HG02678 (cell line): ENCODE data around the gene COLEC12.

Experiments used
- ATAC-seq: cut with Tn5 transposase; IDR thresholded peaks from one replicate; pipeline ENCODE4 v1.9.1; 2021; ENCODE audit warnings: mild to moderate bottlenecking, moderate library complexity; ENCODE audit not compliant: unreplicated experiment

Gene COLEC12

DNA sequence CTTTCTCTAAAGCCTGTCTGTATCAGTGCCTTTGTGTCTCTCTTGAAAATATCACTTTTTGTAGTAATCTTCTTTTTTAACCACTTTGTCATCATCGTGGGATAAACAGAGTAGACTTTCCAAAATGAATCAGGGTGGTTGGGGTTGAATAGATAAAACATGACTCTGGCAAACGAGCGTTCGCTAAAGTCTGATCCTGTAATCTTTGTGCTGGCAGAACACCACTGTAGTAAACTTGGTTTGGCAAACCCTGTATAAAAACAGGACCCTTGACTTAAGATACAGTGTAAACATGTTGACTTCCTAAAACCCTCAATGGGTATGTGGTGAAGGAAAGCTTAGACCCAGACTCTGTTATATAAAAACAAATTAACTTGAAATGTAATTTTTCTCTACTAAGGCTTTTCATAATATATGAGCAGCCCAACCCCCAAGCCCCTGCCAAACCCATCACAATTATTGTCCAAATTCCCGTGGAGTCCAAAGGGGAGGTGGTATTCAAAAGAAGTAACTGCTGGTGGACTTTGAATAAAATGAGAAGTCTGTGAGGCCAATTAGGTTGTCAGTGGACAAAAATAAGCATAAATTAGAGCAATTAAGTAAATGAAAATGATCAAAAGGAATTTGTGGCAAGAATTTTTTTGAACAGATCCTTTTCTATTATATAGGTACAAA lies 52.2 kb downstream of the COLEC12 start:
- no peak for ATAC-seq

DNA sequence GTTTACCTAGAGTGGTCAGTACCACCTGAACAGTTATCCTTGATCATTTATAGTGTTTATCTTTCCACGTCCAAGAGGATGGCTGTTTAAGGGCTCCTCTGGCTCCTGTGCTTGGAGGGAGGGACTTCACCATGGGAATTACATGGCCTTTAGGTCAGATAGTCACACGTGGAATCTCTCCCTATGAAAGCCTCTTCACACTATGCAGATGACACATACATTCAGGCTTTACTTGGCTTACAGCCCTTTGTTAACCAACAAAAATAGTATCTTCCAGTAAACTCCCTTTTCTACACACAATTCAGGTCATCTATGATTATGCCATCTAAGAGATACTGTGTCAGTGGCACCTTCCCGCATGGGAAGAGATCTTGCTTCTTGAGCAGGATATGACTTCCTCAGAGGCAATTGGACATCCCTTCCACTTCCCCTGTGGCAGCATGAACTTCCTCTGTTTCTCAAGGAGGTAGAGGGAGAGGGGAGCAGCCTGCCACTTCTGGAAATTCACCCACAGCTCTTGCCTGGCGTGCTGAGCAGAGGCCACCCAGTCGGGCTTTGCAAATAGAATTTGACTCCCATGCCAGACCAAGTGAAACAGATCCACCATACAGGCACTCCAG lies 53.5 kb downstream of the COLEC12 start:
- no peak for ATAC-seq

DNA sequence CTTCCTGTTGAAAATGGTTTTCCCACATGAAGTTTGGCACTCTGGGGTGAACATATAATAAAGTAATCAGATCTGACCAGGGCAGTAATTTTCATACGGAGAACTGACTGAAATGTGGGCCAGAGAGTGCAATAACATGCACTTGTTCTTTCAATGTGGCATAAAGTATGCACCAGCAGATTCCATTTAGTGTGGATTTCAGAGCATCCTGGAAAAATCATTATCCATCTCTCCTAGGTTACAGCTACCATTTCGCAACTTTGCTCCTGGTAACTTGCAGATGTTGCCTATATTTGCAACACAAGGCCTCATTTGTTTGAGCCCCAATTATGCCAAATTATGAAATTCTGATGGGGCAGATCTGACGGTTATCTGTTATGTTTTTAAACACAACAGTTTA lies 55.4 kb downstream of the COLEC12 start:
- no peak for ATAC-seq

GRCh38 chr18:438571-438970 lies 61.9 kb downstream of the COLEC12 start:
- ATAC-seq: no peak

GRCh38 chr18:435940-436339 lies 64.6 kb downstream of the COLEC12 start:
- no peak for ATAC-seq

GRCh38 chr18:434410-434809 lies 66.1 kb downstream of the COLEC12 start:
- no peak for ATAC-seq

DNA sequence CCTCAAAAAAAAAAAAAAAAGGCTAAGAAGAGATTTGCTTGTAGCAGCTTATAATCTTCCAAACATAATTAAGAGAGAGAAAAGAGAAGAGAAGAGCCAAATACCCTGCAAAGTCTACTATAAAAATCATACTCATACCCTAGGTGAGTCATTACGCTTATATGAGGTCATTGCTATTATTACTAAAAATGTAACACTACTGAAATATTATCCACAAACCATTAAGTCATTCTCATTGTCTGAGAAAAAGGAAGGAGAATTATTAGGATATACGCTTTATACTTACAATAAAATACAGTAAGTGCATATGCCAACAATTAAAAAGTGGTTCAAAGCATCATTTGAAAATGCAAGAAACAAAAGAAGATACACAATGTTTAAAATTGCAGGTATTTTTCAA lies 66.5 kb downstream of the COLEC12 start:
- ATAC-seq: no peak

- ATAC-seq: no peak
Observed at GRCh38 chr18:433298-433697, 67.2 kb downstream of the COLEC12 start.

GRCh38 chr18:432791-433190 lies 67.7 kb downstream of the COLEC12 start:
- no peak for ATAC-seq

- no peak for ATAC-seq
Observed at GRCh38 chr18:429030-429429, 71.5 kb downstream of the COLEC12 start.

GRCh38 chr18:427005-427404 lies 73.5 kb downstream of the COLEC12 start:
- ATAC-seq: no peak

- ATAC-seq: no peak
Observed at GRCh38 chr18:425106-425745, 75.3 kb downstream of the COLEC12 start.

GRCh38 chr18:424668-425067 lies 75.8 kb downstream of the COLEC12 start:
- ATAC-seq: no peak

GRCh38 chr18:424071-424661 lies 76.3 kb downstream of the COLEC12 start:
- no peak for ATAC-seq

- no peak for ATAC-seq
Observed at GRCh38 chr18:422966-423365, 77.5 kb downstream of the COLEC12 start.

DNA sequence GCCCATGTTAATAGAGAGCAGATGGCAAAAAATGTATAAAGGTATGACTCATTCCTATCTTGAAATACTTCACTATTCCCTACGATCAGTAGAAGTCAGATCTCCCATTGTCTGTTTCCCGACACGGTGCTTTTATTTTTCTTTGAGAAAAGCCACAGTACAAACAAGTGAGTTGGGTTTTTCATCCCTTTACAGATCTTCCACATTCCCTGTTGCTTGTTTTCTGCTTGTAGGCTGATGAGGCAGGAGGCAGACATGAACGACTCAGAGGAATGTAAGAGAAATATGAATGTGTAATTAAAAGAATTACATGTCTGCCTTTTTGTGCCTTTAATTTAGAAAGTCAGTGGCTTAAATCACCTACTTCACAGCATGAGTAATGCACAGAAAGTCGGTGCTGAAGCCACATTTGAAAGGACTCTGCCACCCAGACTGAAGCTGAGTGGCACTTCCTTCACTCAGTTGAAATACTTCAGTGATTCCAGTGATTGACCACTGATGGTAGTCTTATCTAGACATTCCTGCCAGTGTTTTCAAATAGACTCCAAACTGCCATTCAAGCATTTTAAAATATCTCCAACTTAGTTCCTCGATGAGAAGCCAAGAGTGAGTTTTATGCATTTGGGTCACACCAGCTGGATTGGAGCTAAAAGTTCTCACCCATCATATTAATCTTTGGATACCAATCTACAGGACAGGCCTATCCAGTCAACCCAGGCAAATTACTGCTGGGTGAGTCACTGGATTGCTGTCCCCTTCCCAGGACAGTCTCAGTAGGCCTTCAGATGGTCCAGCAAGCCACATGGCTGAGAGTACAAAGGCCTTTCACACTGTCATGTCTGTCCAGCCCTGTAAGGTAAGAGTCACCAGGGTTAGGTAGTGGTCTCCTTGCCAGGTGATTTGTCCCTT lies 79.0 kb downstream of the COLEC12 start:
- ATAC-seq: no peak

- no peak for ATAC-seq
Observed at GRCh38 chr18:420661-421246, 79.7 kb downstream of the COLEC12 start.

GRCh38 chr18:419541-420175 lies 80.8 kb downstream of the COLEC12 start:
- ATAC-seq: no peak

DNA sequence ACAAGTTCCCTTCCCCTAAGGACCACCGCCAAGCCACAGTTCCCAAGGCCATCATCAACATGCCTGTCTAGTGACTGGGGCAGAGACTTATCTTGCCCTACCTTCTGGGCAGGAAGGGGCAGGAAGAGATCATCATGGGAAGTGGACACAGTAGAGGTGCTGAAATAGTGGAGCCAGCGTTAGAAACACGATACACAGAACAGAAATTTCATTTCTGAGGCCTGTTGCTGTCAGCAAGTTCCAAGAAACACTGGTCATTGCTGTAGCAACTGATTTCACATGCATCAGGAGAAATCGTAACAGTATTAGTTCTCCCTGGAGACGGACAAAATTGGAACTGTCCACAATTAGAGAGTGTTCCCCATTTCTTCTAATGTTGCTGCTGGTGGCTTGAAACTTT lies 83.0 kb downstream of the COLEC12 start:
- no peak for ATAC-seq

DNA sequence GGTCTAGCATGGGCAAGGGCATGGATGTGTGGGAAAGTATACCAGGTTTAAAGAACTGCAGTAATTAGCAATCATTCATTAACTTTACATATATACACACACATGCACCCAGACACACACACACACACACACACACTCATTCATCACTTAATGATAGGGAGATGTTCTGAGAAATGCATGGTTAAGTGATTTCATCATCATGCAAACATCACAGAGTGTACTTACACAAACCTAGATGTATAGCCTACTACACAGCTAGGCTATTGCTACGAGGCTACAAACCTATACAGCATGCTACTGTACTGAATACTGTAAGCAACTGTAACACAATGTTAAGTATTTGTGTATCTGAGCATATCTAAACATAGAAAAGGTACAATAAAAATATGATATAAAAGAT lies 83.6 kb downstream of the COLEC12 start:
- ATAC-seq: no peak
